GM19328 (cell line): ENCODE results near the gene STRAP.
"Not testable (repeated sequence)": the region's sequence is repeated elsewhere in the genome, so short reads cannot be mapped to it uniquely, and the experiment has no call there.

Source experiments
- ATAC-seq: cut with Tn5 transposase; IDR thresholded peaks from one replicate; pipeline ENCODE4 v1.9.1; 2021; ENCODE audit warnings: mild to moderate bottlenecking, moderate library complexity; ENCODE audit not compliant: unreplicated experiment

STRAP gene

DNA sequence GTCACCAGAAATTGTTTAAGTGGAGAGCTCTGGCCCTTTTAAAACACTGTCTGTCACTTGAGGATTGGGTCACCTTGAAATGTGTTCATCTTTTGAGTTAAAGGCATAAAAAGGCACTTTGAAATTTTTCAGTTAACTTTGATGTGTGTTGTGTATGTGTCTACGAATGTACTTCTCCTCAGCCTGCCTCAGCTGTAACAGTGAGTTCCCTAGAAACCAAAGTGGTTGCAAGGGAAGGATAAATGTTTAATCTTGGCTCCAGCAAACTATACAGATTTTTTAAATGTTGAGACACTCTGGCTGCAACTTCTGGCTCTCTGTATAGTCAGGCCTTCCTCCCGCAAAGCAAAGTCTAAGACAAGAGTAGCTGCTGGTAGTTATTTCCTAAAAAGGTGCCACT is 37.2 kb downstream of the STRAP start:
- no peak for ATAC-seq

DNA sequence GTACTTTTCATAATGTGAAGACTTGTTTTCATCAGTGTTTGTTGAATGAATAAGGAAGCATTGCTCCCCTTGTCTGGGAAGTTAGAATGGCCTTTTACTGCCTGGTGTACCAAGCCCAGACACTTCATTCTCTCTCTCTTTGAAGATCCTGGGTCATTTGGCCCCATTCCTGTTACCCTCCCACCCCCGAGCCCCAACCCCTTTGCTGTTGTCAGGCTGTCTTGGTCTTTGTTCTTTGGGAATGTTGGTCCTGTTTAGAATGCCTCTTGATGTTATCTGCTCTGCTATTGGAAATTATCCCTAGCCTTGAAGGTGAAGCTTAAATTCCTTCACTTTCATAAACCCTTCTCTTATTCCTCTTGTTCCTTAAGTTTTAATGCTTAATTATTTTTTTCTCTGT is 42.8 kb downstream of the STRAP start:
- ATAC-seq: no peak

DNA sequence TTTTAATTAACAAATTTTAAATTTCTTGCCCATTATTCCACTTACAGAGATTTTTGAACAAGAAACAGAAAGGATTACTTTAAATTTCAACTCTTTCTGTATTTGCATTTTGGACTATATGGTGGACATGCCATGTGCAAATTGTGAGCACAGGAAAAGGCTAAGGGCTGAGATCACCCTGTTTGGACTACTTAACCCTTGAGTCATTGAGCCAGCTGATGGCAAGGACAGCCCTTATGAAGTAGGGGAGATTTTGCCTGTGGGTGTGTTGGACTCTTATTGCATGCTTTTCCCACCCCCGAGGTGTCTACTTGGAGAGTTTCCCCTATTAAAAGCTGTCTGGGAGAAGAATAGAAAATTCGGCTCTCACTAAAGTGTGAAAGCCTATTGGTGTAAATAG is 46.2 kb downstream of the STRAP start:
- ATAC-seq: no peak

DNA sequence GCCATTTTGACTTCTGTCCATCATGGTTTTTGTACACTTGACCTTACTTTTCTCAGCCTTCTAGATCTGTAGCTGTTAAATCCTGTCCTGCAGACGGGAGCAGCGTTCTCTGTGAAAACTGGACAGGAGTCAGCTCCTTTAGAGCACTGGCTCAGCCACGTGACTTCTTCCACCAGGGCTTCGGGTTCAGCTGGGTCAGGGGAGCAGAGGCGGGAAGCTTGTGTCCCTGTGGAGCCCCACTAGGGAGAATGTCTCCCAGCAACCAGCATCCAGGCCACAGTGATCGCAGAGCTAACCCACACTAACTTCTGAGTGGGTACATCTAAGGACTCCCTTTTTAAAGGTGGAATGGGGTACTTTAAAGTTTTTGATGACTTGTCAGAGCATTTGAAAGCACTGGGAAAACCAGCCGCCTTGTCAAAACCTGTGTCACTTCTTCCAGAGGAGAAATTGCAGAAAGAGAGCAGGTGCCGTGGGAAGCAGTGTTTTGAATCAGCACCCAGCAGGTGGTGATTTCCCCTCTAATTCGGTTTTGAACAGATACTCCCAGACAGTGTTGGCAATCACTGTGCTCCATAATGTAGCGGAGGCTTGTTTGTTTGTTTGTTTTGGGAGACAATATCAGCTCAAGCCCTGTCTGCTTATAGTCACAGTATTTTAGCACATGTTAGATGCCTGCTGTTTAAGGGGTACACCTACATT is 46.8 kb downstream of the STRAP start:
- no peak for ATAC-seq

DNA sequence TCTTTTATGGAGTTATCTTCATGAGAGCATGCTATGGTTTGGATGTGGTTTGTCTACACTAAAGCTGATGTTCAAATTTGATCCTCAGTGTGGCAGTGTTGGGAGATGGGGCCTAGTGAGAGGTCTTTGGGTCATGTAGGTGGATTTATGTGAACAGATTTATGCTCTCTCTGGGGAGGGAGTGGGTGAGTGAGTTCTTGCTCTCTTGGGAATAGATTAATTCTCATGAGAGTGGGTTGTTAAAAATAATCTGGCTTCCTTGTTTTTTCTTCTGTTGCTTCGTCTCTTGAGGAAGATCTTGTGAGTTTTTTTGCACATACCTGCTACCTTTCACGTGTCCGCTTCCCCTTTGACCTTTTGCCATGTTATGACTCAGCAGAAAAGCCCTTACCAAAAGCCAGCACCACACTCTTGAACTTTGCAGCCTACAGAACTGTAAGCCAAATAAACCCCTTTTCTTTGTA is 49.4 kb downstream of the STRAP start:
- peak; percentile 56 for ATAC-seq

DNA sequence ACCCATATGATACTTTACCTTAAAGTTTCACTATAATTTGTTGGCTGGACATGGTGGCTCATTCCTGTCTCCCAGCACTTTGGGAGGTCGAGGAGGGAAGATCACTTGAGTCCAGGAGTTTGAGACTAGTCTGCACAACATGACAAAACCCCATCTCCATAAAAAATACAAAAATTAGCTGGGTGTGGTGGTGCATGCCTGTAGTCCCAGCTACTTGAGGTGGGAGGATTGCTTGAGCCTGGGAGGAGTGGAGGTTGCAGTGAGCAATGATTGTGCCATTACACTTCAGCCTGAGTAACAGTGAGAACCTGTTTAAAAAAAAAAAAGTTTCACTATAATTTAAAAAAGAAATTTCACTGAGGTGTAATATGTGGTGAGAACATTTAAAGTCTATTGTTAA is 50.1 kb downstream of the STRAP start:
- ATAC-seq: no peak

DNA sequence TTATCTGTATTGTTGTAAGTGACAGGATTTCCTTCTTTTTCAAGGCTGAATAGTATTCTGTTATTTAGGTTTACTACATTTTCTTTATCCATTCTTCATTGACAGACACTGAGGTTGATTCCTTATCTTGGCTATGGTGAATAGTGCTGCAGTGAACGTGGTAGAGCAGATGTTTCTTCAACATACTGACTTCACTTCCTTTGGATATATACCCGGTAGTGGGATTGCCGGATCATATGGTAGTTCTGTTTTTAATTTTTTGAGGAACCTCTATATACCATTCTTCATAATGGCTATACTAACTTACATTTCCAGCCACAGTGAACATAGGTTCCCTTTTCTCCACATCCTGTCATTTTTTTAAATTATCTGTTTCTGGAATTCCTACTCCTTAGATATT is 50.8 kb downstream of the STRAP start:
- ATAC-seq: no peak

DNA sequence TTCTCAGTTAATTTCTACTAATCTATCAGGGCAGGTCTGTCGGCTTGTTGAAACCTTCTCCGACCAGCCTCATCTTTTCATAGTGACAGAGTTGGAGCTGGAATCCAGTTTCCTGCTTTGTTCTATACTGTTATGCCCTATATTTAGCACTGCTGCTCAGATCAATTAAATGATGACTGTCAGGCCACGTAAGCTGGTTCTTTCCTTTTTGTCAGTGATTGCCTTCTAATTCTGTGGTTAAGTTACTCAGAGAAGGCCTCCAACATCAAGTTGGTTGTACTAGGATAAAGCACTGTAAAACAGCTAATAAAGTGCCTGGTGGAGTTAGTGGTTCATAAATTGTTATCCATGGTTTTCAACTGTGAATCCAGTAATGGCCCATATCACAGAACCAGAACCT is 51.6 kb downstream of the STRAP start:
- ATAC-seq: no peak

DNA sequence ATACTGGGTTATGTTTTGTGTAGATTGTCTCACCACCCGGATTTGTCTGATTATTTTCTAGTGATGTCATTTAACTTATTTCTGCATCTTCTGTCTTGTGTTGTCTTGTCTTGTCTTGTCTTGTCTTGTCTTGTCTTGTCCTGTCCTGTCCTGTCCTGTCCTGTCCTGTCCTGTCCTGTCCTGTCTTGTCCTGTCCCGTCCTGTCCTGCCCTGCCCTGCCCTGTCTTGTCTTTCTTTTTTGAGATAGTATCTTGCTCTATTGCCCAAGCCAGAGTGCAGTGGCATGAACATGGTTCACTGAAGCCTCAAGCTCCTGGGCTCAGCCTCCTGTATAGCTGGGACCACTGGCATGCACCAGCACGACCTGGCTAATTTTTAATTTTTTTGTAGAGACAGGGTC is 54.6 kb downstream of the STRAP start:
- no peak for ATAC-seq

DNA sequence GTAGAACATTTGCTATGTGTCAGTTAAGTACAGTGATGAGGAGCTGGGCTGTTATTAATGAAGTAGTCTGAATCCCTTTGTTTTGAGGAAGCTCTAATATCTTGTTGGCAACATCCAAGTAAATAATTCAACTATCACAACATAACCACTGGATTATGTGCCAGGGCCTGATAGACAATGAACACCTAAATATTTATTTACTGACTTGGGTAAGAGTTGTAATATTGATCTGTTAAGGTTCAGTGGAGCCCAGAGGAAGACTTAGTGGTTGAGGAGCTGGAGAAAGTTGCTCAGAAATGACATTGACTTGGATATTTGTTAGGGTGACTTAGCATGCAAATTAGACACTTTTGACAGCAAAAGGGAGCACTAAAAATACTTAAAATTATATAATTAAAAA is 55.7 kb downstream of the STRAP start:
- no peak for ATAC-seq

DNA sequence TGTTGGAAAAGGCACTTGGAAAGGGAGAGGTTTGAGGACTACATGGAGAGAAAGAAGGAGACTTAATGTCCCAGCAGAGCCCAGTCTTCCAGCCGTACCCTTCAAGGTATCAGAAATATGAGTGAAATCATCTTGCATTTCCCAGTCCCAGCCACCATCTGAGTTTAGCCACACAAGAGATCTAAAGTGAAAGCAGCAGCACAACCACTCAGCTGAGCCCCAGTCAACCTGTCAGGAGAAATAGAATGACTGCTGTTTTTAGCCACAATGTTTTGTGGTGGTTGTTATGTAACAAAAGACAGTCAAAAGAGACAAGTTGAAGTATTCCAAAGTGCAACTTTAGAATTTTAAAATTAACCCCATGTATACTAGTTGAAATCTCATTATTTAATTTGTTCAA is 56.9 kb downstream of the STRAP start:
- no peak for ATAC-seq

DNA sequence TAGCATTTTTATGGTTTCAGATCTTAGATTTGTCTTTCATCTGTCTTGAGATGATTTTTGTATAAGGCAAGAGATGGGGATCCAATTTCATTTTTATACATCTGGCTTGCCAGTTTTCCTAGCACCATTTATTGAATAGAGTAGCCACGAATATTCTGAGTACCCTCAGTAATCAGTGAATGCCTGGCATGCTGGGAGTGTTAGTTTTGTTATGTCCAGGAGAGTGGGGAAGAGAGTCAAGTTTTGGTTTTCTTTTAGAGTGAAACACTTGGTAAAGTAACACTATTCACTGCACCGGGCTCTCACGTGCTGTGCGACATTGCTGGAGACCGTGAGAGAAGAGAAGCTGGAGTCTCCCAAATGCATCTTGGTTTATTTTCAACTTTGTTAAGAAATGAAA is 60.3 kb downstream of the STRAP start:
- ATAC-seq: no peak

DNA sequence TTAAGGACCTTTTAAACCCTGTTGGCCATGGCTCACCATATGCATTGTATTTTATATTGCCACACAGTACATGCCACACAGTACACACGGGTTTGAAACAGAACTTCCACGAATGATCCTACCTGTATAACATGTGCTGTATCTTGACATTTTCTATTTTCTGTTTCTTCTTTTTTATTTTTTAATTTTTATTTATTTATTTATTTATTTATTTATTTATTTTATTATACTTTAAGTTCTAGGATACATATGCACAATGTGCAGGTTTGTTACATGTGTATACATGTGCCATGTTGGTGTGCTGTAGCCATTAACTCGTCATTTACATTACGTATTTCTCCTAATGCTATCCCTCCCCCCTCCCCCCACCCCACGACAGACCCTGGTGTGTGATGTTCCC is 61.3 kb downstream of the STRAP start:
- not testable (repeated sequence) for ATAC-seq

DNA sequence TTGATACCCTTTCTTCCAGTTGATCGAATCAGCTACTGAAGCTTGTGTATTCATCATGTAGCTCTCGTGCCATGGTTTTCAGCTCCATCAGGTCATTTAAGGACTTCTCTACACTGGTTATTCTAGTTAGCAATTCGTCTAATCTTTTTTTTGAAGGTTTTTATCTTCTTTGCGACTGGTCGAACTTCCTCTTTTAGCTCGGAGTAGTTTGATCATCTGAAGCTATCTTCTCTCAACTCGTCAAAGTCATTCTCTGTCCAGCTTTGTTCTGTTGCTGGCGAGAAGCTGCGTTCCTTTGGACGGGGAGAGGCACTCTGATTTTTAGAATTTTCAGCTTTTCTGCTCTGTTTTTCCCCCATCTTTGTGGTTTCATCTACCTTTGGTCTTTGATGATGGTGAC is 66.3 kb downstream of the STRAP start:
- not testable (repeated sequence) for ATAC-seq
